Epidermal melanocyte (primary cell): ENCODE results near the gene DUSP15.
"Not testable (repeated sequence)": the region's sequence is repeated elsewhere in the genome, so short reads cannot be mapped to it uniquely, and the experiment has no call there.

Source experiments
- DNase-seq: peaks from one replicate; pipeline ENCODE4 v3.0.0; 2011; ENCODE audit warnings: low spot score; ENCODE audit not compliant: insufficient read length

The DUSP15 gene

GRCh38 chr20:31823360-31824124, 46.8 kb downstream of the DUSP15 start:
- no peak for DNase-seq

DNA sequence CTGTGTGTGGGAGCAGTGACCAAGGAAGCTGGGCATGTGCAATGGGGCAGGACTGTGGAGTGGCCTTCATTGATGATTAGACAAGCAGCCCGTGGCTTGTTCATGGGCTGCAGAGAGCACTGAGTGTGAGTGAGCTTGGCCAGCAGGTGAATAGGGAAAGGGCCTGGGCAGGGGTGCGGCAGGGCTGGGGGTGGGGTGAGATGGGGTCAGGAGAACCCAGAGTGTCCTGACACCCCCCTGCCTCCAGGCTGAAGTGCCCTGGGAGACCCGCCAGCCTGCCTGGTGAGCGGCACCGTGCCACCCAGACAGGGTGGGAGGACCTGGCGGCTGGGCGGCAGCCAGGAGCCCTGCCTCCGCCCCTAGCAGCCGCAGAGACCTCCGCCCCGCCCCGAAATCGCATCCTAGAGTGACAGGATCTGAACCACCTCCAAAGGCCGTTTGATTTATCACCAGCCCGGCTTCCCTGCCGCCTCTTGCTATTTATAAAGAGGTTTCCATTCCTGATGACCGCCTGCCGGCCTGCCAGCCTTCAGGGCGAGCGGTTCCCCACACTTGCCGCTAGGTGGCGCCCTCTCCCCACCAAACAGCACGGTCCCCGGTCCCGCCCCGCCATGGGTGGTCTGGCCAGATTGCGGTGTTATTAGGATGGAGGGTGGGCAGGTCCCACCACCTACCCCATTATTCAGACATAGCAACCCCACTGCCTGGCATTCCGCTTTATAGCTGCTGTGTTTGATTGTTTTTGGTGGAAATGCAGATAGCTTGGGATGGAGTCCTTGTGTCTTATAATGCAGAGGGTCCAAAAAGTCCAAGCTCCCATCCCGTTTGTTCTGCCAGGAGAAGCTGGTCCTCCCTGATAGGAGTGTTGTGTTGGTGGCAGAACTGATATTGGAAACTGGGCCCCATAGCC, 47.7 kb downstream of the DUSP15 start:
- peak; percentile 80 for DNase-seq

DNA sequence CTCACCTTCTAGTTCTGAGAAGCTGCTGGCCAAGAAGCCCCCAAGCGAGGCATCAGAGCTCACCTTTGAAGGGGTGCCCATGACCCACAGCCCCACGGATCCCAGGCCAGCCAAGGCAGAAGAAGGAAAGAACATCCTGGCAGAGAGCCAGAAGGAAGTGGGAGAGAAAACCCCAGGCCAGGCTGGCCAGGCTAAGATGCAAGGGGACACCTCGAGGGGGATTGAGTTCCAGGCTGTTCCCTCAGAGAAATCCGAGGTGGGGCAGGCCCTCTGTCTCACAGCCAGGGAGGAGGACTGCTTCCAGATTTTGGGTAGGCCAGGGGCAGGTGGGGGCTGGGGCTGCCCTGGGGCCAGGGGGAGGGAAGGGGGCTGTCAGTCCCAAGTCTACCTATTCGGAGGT, 48.9 kb downstream of the DUSP15 start:
- no peak for DNase-seq

- no peak for DNase-seq
Measured at GRCh38 chr20:31820228-31820627, 50.1 kb downstream of the DUSP15 start.

DNA sequence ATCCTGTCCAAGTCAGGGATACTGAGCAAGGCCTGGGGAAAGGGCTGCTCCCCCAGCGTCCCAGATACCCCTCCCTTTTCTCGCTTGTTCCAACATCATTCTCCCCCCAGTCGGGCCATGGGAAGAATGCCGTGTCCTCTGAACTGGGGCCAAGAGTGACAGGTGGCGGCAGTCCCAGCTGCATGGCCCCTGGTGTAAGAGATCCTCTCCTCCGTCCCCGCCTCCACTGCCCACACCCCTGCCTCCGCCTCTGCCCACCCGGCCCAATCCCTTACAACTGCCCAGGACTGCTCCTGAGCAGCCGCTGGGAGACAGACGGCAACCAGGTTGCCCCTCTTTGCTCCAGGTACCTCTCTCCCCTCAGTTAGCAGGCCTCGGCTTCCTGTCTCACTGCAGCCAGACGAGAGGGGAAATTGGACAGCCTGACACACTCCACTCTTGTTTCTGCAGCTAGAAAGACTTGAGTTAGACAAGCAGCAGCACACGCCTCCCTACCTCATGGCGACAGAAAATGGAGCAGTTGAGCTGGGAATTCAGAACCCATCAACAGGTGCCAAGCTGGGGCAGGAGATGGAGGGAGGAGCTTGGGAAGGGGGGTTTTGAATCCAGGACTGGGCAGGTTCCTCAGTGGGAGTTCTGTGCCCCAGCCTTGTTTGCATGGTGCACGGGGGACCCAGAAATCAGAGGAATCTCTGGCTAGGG, 51.1 kb downstream of the DUSP15 start, which contains the start of gene MYLK2:
Gene MYLK2 (plus strand): TSS at position 274 of the 702 bp plus-strand sequence. CDS start 225 bp downstream, at position 499.
- no peak for DNase-seq

GRCh38 chr20:31818376-31818908, 51.9 kb downstream of the DUSP15 start:
- DNase-seq = no peak

DNA sequence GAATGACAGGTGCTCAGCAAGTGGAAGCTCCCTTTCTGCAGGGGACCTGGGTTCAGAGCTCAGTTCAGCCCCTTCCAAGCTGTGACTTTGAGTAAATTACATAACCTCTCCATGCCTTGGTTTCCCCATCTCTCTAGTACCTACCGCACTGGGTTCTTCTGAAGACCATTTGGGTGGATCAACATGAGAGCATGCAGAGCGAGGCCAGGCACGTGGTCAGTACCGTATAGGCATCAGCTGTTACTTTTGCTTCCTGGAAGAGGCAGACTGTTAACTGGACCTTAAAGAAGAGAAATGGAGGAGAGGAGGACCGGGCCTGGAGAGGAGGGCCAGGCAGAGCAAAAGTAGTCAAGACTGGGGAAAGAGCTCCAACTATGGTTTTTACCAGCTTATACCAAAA, 52.9 kb downstream of the DUSP15 start:
- DNase-seq = no peak

DNA sequence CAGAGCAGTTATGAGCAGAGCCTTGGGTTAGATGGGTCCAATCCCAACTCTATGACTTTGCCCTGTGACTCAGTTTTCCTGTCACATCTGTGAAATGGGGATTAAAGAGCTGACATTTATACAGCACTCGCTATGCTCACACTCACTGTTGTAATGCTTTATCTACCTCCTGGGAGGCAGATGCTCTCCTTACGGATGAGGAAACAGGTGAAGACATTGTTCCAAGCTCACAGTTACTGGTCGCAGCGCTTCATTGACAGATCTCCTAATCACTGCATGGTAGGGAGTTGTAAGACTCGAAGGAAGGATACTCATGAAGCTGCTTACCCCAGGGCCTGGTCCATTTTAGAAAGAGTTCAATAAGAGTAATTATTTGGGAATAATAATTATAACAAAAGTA, 54.1 kb downstream of the DUSP15 start:
- no peak for DNase-seq

GRCh38 chr20:31815408-31816188, 54.7 kb downstream of the DUSP15 start:
- DNase-seq = no peak

DNA sequence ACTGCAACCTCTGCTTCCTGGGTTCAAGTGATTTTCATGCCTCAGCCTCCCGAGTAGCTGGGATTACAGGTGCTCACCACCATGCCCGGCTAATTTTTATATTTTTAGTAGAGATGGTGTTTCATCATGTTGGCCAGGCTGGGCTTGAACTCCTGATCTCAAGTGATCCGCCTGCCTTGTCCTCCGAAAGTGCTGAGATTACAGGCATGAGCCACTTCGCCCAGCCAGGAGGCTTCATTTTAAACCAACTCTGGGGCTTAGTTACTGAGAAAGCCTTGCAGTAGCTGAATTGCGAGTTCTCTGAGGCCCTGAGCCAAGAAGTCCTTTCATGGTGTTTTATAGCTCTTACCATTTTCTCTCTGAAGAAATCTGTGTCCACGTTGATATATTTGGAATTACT, 56.2 kb downstream of the DUSP15 start:
- DNase-seq = not testable (repeated sequence)

DNA sequence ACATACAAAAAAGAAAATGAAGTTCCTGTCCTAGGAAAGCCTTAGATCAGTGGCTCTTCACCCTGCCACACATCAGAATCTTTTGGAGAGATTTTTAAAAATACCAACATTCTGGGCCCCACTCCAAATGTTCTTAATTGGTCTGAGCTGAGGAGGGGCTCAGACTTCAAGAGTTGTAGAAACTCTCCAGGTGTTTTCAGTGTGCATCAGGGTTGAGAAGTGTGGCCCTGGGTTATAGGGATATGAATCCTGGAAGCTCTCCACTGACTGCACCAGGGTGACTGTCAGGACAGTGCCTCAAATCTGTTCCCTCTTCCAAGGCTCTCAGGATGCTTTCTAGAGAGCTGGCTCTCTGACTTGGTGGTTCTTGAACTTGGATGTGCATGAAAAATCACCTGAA, 56.7 kb downstream of the DUSP15 start:
- DNase-seq = no peak

GRCh38 chr20:31811796-31812728, 58.3 kb downstream of the DUSP15 start:
- DNase-seq = no peak

GRCh38 chr20:31811198-31811597, 59.1 kb downstream of the DUSP15 start:
- no peak for DNase-seq
